GM23248 (cell line): Measurements from ENCODE around the gene SVOPL. TPM values are rescaled to one million over a fixed set of nuclear protein-coding genes. Genes with fewer than 3 reads are reported as not detected.

ENCODE experiments used
- DNase-seq: peaks from one replicate; pipeline ENCODE4 v3.0.0-alpha.2; 2015
- H2AFZ ChIP-seq: fragments of 200-600 bp; sonication (generic); 2 replicates; pipeline ENCODE4 v1.6.1; 2016; ENCODE audit warnings: antibody characterized with exemption
- H3F3A ChIP-seq: fragments of 200-600 bp; sonication (generic); 2 replicates; pipeline ENCODE4 v1.6.1; 2016; ENCODE audit warnings: mild to moderate bottlenecking, antibody characterized with exemption, mixed run types; ENCODE audit not compliant: insufficient read depth
- H3K27ac ChIP-seq: fragments of 200-600 bp; sonication (generic); 2 replicates; pipeline ENCODE4 v1.5.1; 2016; ENCODE audit warnings: mild to moderate bottlenecking
- H3K27me3 ChIP-seq: fragments of 200-600 bp; sonication (generic); replicated peaks from 2 replicates; pipeline ENCODE4 v1.6.1; 2016; ENCODE audit warnings: mild to moderate bottlenecking; ENCODE audit not compliant: insufficient read depth
- H3K36me3 ChIP-seq: fragments of 200-600 bp; sonication (generic); 2 replicates; pipeline ENCODE4 v1.6.1; 2016; ENCODE audit warnings: low read depth, mild to moderate bottlenecking
- H3K4me1 ChIP-seq: fragments of 200-600 bp; sonication (generic); 2 replicates; pipeline ENCODE4 v1.6.1; 2016; ENCODE audit warnings: mild to moderate bottlenecking; ENCODE audit not compliant: insufficient read depth
- H3K4me2 ChIP-seq: fragments of 200-600 bp; sonication (generic); one replicate; pipeline ENCODE4 v1.6.1; 2016; ENCODE audit warnings: mild to moderate bottlenecking; ENCODE audit not compliant: unreplicated experiment
- H3K4me3 ChIP-seq: fragments of 200-600 bp; sonication (generic); 2 replicates; pipeline ENCODE4 v1.5.1; 2016; ENCODE audit warnings: mild to moderate bottlenecking
- H3K79me2 ChIP-seq: fragments of 200-600 bp; sonication (generic); 2 replicates; pipeline ENCODE4 v1.6.1; 2016; ENCODE audit warnings: mild to moderate bottlenecking; ENCODE audit not compliant: insufficient read depth
- H3K9ac ChIP-seq: fragments of 200-600 bp; sonication (generic); 2 replicates; pipeline ENCODE4 v1.6.1; 2016; ENCODE audit warnings: mild to moderate bottlenecking
- H3K9me2 ChIP-seq: fragments of 200-600 bp; sonication (generic); 2 replicates; pipeline ENCODE4 v1.6.1; 2016; ENCODE audit warnings: mixed run types, mild to moderate bottlenecking, moderate library complexity; ENCODE audit not compliant: insufficient read depth
- H3K9me3 ChIP-seq: fragments of 200-600 bp; sonication (generic); one replicate; pipeline ENCODE4 v1.6.1; 2017; ENCODE audit warnings: low read depth
- H4K20me1 ChIP-seq: fragments of 200-600 bp; sonication (generic); 2 replicates; pipeline ENCODE4 v1.6.0; 2016; ENCODE audit not compliant: insufficient read depth
- EZH2 ChIP-seq: fragments of 200-600 bp; sonication (generic); IDR thresholded peaks from 2 replicates; pipeline ENCODE4 v1.6.1; 2018; ENCODE audit warnings: antibody characterized with exemption, mild to moderate bottlenecking; ENCODE audit not compliant: insufficient read depth, poor library complexity, severe bottlenecking
- EZH2phosphoT487 ChIP-seq: fragments of 200-600 bp; sonication (generic); IDR thresholded peaks from 2 replicates; pipeline ENCODE4 v1.6.1; 2018; ENCODE audit warnings: antibody characterized with exemption, moderate library complexity, mild to moderate bottlenecking, low read depth; ENCODE audit not compliant: insufficient read depth
- WGBS, 2 experiments: methylation state at CpG; one replicate each; pipeline ENCODE4 v1.1.6; 2015 to 2017; ENCODE audit warnings: low lambda C conversion rate in 2 of 2, low coverage in 1 of 2; ENCODE audit errors: missing lambda C conversion rate in 2 of 2; 5-methylcytosine and 5-hydroxymethylcytosine counted together
- in situ Hi-C: fragments of 300-500 bp; cut with MboI; formaldehyde crosslinking; loops from 2 replicates; pipeline ENCODE4 v1.15.0; 2020
- polyA plus RNA-seq: library from polyadenylated mRNA; unstranded; fragments of >200 nt; fragmentation: Nextera tagmentation; extraction: Ambion mirVana; gene quantifications from 2 replicates; pipeline ENCODE4 v1.2.1, GENCODE V29; 2016
- total RNA-seq: library from RNA; depleted of rRNA; stranded (reverse); fragments of >200 nt; shearing (Covaris generic); gene quantifications from 2 replicates; pipeline ENCODE4 v1.2.3, GENCODE V29; 2014

SVOPL gene
- total and polyA plus RNA-seq, 2 experiments from 2014 or later: not detected

DNA sequence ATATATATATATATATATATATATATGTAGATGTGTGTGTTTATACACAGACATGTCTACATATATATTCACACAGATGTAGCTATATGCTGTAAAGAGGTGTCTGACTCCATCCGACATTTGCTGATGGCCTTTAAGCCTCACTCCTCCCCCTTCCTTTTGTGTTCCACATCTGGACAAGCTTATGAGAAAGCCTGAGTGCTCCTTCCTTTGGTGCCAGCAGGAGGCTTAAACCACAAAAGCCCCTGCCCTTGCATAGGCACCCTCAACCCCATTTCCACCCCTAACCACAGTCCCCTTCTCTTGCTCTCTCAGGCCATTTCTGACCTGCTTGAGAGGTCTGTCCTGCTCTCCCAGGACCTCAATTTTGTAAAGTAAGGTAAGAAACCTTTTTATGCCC, 98.7 kb downstream of the SVOPL start:
- no peak overlapping the region for H3K4me2 ChIP-seq
- in situ Hi-C loops: no loop called here

DNA sequence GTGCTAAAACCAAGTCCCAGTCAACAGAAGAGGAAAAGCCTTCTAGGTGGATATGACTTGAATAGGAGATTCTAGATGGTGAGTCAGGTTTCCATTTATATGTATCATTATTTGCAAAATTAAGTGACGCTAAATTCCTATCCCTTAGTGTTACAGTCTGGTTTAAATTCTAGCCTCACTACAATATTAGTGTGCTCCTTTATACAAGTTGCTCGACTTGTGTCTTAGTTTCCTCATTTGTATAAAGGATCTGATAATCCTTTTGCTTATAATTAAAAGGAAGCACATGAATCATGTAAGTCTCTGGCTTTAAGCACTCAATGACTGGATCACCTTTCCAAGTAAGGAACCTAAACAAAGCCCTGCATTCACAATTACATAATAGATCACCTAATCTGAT, 105.7 kb downstream of the SVOPL start:
- in situ Hi-C loops: no loop called here
- 45 to 49% methylated on average over 2 of the region's 2 CpGs for WGBS, 2 experiments
- Histone ChIP-seq H3K4me2 (no peak overlapping the region), H3K4me3 (no peak overlapping the region), H3K27ac (no peak overlapping the region), H2AFZ (no peak overlapping the region), H3F3A (no peaks in the 10 kb centered on the region), H4K20me1 (no peaks in the 10 kb centered on the region), H3K9me2 (no peaks in the 10 kb centered on the region), H3K9me3 (no peaks in the 10 kb centered on the region), H3K27me3 (no peaks in the 10 kb centered on the region), H3K4me1 (no peaks in the 10 kb centered on the region), H3K79me2 (no peaks in the 10 kb centered on the region), H3K36me3 (no peaks in the 10 kb centered on the region), H3K9ac (no peak overlapping the region)
- DNase-seq: no peak
- no peak for TF ChIP-seq EZH2
- no peak for TF ChIP-seq EZH2phosphoT487

More for the DNA sequence above, 98.7 kb downstream of the SVOPL start:
- WGBS, 2 experiments: 0% methylated on average over 1 of the region's 1 CpG
- Histone ChIP-seq H3K79me2 (no peaks in the 10 kb centered on the region), H4K20me1 (no peaks in the 10 kb centered on the region), H2AFZ (no peak overlapping the region), H3F3A (no peaks in the 10 kb centered on the region), H3K27me3 (no peaks in the 10 kb centered on the region), H3K27ac (no peak overlapping the region), H3K9me2 (no peaks in the 10 kb centered on the region), H3K9me3 (no peaks in the 10 kb centered on the region), H3K36me3 (no peaks in the 10 kb centered on the region), H3K4me1 (no peaks in the 10 kb centered on the region), H3K4me3 (no peak overlapping the region), H3K9ac (no peak overlapping the region)
- TF ChIP-seq EZH2: no peak
- no peak for TF ChIP-seq EZH2phosphoT487
- DNase-seq: no peak

DNA sequence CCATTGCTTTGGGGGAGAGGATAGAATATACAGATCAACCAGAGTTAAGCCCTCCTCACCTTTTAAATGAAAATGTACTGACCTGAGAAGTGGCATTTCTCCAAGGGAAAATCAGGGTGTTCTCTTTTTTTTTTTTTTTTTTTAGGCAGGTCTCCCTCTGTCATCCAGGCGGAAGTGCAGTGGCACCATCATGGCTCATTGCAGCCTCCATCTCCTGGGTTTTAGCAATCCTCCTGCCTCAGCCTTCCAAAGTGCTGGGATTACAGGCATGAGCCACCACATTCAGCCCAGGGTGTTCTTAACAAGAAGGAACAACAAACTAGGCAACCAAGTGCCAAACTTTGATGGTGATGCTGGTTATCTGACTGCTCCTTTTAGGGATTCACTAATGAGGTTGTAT, 111.0 kb downstream of the SVOPL start:
- Histone ChIP-seq H3F3A (no peaks in the 10 kb centered on the region), H3K4me1 (no peaks in the 10 kb centered on the region), H3K4me2 (no peak overlapping the region), H3K9ac (no peak overlapping the region), H3K9me2 (no peaks in the 10 kb centered on the region), H2AFZ (no peak overlapping the region), H3K27ac (no peak overlapping the region), H4K20me1 (no peaks in the 10 kb centered on the region), H3K36me3 (peaks cover 7% of the 10 kb centered on the region; the same call in 1 of the 2 replicates), H3K9me3 (no peaks in the 10 kb centered on the region), H3K79me2 (no peaks in the 10 kb centered on the region), H3K4me3 (no peak overlapping the region), H3K27me3 (no peaks in the 10 kb centered on the region)
- in situ Hi-C loops: no loop called here
- DNase-seq: no peak
- TF ChIP-seq EZH2phosphoT487 (no peak), EZH2 (no peak)
- WGBS, 2 experiments: 96 to 100% methylated on average over 1 of the region's 1 CpG

DNA sequence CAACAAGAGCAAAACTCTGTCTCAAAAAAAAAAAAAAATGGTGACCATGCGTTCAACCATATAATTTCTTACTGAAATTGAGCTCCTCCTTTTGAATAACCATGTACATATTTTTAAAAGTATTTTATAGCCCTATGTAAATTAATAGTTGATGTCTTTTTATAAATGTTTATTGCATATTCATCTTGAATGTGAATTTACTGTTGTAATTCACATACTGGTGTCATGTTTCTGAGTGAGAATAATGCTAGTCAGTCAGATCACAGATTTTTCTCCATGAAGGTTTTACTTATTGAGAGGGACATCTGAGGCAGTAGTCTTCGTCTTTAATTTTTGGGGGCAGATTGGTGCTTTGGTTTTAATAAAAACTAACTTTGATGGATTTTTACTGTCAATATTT, 112.2 kb downstream of the SVOPL start:
- H2AFZ ChIP-seq: no peak overlapping the region
- H3K36me3 ChIP-seq: peaks cover 15% of the 10 kb centered on the region; the same call in 1 of the 2 replicates
- no peak for DNase-seq
- H3K27ac ChIP-seq: no peak overlapping the region
- in situ Hi-C loops: no loop called here
- H3K9me3 ChIP-seq: no peaks in the 10 kb centered on the region
- no peak overlapping the region for H3K4me2 ChIP-seq
- no peaks in the 10 kb centered on the region for H4K20me1 ChIP-seq
- 98% methylated on average over 2 of the region's 2 CpGs for WGBS, 2 experiments
- H3K9me2 ChIP-seq: no peaks in the 10 kb centered on the region
- H3K9ac ChIP-seq: no peak overlapping the region
- H3F3A ChIP-seq: no peaks in the 10 kb centered on the region
- no peaks in the 10 kb centered on the region for H3K27me3 ChIP-seq
- no peak overlapping the region for H3K4me3 ChIP-seq
- TF ChIP-seq EZH2phosphoT487 (no peak), EZH2 (no peak)
- peaks cover 6% of the 10 kb centered on the region for H3K4me1 ChIP-seq
- no peaks in the 10 kb centered on the region for H3K79me2 ChIP-seq

DNA sequence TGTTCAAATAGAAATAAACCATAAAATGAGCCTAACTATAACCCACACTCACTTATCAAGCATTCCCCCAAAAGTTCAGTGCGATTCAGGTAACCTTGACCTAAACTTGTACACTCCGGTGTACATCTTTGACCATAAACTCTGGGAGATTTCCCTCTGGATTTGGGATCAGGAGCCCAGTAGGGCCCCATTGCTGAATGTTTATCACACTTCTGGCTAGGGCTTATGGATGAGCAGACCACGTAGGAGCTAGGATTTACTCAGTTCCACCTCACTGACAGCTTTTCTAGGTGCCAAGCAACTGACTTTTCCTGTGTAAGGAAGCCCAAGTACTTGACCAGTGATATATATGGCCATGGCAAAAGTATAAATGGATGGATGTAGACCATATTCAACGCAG, 113.7 kb downstream of the SVOPL start:
- Histone ChIP-seq H3K27me3 (no peaks in the 10 kb centered on the region), H2AFZ (no peak overlapping the region), H3K36me3 (peaks cover 19% of the 10 kb centered on the region; the same call in 1 of the 2 replicates), H3K9me2 (no peaks in the 10 kb centered on the region), H3K27ac (no peak overlapping the region), H4K20me1 (no peaks in the 10 kb centered on the region), H3K79me2 (no peaks in the 10 kb centered on the region), H3K4me1 (peaks cover 6% of the 10 kb centered on the region), H3F3A (no peaks in the 10 kb centered on the region), H3K4me2 (no peak overlapping the region), H3K4me3 (no peak overlapping the region), H3K9me3 (no peaks in the 10 kb centered on the region), H3K9ac (no peak overlapping the region)
- 99% methylated on average over 4 of the region's 4 CpGs for WGBS, 2 experiments
- in situ Hi-C loops: no loop called here
- DNase-seq: no peak
- TF ChIP-seq EZH2phosphoT487: no peak
- TF ChIP-seq EZH2: no peak
